Large intestine (tissue), 3 donors: ENCODE results near the gene KDM4C. TPM values are rescaled to one million over a fixed set of nuclear protein-coding genes. Genes with fewer than 3 reads are reported as not detected.
"Not testable (repeated sequence)": the region's sequence is repeated elsewhere in the genome, so short reads cannot be mapped to it uniquely, and the experiment has no call there.

Experiments
- DNase-seq, 2 donors: peaks; one replicate each; pipeline versions ENCODE4 v3.0.0 to v3.0.0-alpha.2; 2013
- H3K27ac ChIP-seq: one replicate; pipeline ENCODE4 v1.5.1; 2013; ENCODE audit warnings: low read length
- H3K27me3 ChIP-seq: 2 replicates; pipeline ENCODE4 v1.6.1; 2013; ENCODE audit warnings: low read length; ENCODE audit not compliant: control insufficient read depth, insufficient read depth
- H3K36me3 ChIP-seq: 2 replicates; pipeline ENCODE4 v1.6.1; 2013; ENCODE audit warnings: low read length; ENCODE audit not compliant: control insufficient read depth, insufficient read depth
- H3K4me1 ChIP-seq: one replicate; pipeline ENCODE4 v1.6.1; 2013; ENCODE audit warnings: low read length; ENCODE audit not compliant: control insufficient read depth, insufficient read depth
- H3K4me3 ChIP-seq: one replicate; pipeline ENCODE4 v1.5.1; 2013; ENCODE audit warnings: low read length
- H3K9me3 ChIP-seq: one replicate; pipeline ENCODE4 v1.6.1; 2013; ENCODE audit warnings: mild to moderate bottlenecking, low read depth, low read length, moderate library complexity; ENCODE audit not compliant: control insufficient read depth
- WGBS: methylation state at CpG from one replicate; pipeline ENCODE4 v1.1.5; 2013; ENCODE audit warnings: low lambda C conversion rate; ENCODE audit not compliant: insufficient coverage; 5-methylcytosine and 5-hydroxymethylcytosine counted together
- polyA plus RNA-seq: library from polyadenylated mRNA; unstranded; fragments of 120-200 nt; gene quantifications from one replicate; pipeline ENCODE4 v1.2.1, GENCODE V29; 2013

The KDM4C gene
- polyA plus RNA-seq, 1 donor: 27.2 TPM

GRCh38 chr9:7183139-7183538, 425.4 kb downstream of the KDM4C start:
- not testable (repeated sequence) for DNase-seq, H3K9me3 ChIP-seq, H3K4me1 ChIP-seq, H3K36me3 ChIP-seq, H3K27me3 ChIP-seq, H3K4me3 ChIP-seq, H3K27ac ChIP-seq
- 100% methylated on average over 1 of the region's 7 CpGs for WGBS

GRCh38 chr9:7185612-7186011, 427.8 kb downstream of the KDM4C start:
- Histone ChIP-seq H3K4me3 (no peak overlapping the region), H3K27ac (no peak overlapping the region), H3K9me3 (peaks cover 3% of the 10 kb centered on the region), H3K27me3 (no peaks in the 10 kb centered on the region), H3K36me3 (no peaks in the 10 kb centered on the region), H3K4me1 (no peaks in the 10 kb centered on the region)
- DNase-seq: no peak

- Histone ChIP-seq H3K36me3 (no peaks in the 10 kb centered on the region), H3K27ac (no peak overlapping the region), H3K27me3 (no peaks in the 10 kb centered on the region), H3K4me1 (no peaks in the 10 kb centered on the region), H3K4me3 (no peak overlapping the region), H3K9me3 (peaks cover 3% of the 10 kb centered on the region)
- no peak for DNase-seq
- WGBS: no CpG with 5 or more reads among the region's 1 CpG
Observed at GRCh38 chr9:7186175-7186574, 428.4 kb downstream of the KDM4C start.

GRCh38 chr9:7192266-7192665, 434.5 kb downstream of the KDM4C start:
- no peaks in the 10 kb centered on the region for H3K36me3 ChIP-seq
- no peaks in the 10 kb centered on the region for H3K27me3 ChIP-seq
- DNase-seq: no peak
- no CpG with 5 or more reads among the region's 4 CpGs for WGBS
- no peak overlapping the region for H3K27ac ChIP-seq
- peaks cover 3% of the 10 kb centered on the region for H3K9me3 ChIP-seq
- no peak overlapping the region for H3K4me3 ChIP-seq
- no peaks in the 10 kb centered on the region for H3K4me1 ChIP-seq

GRCh38 chr9:7195526-7195925, 437.8 kb downstream of the KDM4C start:
- DNase-seq: no peak
- Histone ChIP-seq H3K27me3 (no peaks in the 10 kb centered on the region), H3K27ac (no peak overlapping the region), H3K4me1 (no peaks in the 10 kb centered on the region), H3K36me3 (no peaks in the 10 kb centered on the region), H3K9me3 (no peaks in the 10 kb centered on the region), H3K4me3 (no peak overlapping the region)
- no CpG with 5 or more reads among the region's 2 CpGs for whole genome bisulfite sequencing

- Histone ChIP-seq H3K4me1 (no peaks in the 10 kb centered on the region), H3K27ac (no peak overlapping the region), H3K9me3 (no peaks in the 10 kb centered on the region), H3K36me3 (no peaks in the 10 kb centered on the region), H3K27me3 (no peaks in the 10 kb centered on the region), H3K4me3 (no peak overlapping the region)
- WGBS: 100% methylated on average over 2 of the region's 2 CpGs
- no peak for DNase-seq
Observed at GRCh38 chr9:7196467-7196866, 438.7 kb downstream of the KDM4C start.

GRCh38 chr9:7201196-7201595, 443.4 kb downstream of the KDM4C start:
- H3K9me3 ChIP-seq: no peaks in the 10 kb centered on the region
- no peaks in the 10 kb centered on the region for H3K4me1 ChIP-seq
- DNase-seq: no peak
- H3K27ac ChIP-seq: no peak overlapping the region
- H3K36me3 ChIP-seq: no peaks in the 10 kb centered on the region
- no peaks in the 10 kb centered on the region for H3K27me3 ChIP-seq
- 100% methylated on average over 1 of the region's 5 CpGs for WGBS
- no peak overlapping the region for H3K4me3 ChIP-seq

GRCh38 chr9:7205806-7206205, 448.0 kb downstream of the KDM4C start:
- Histone ChIP-seq H3K4me3 (no peak overlapping the region), H3K9me3 (no peaks in the 10 kb centered on the region), H3K4me1 (no peaks in the 10 kb centered on the region), H3K27ac (no peak overlapping the region), H3K27me3 (no peaks in the 10 kb centered on the region), H3K36me3 (no peaks in the 10 kb centered on the region)
- DNase-seq: no peak
- WGBS: no CpG with 5 or more reads among the region's 4 CpGs

- Histone ChIP-seq H3K27ac (no peak overlapping the region), H3K4me3 (no peak overlapping the region), H3K4me1 (no peaks in the 10 kb centered on the region), H3K36me3 (no peaks in the 10 kb centered on the region), H3K9me3 (no peaks in the 10 kb centered on the region), H3K27me3 (no peaks in the 10 kb centered on the region)
- WGBS: no CpG with 5 or more reads among the region's 6 CpGs
- DNase-seq: no peak
Observed at GRCh38 chr9:7206221-7206758, 448.5 kb downstream of the KDM4C start.

GRCh38 chr9:7209016-7209715, 451.4 kb downstream of the KDM4C start:
- H3K9me3 ChIP-seq: no peaks in the 10 kb centered on the region
- 83% methylated on average over 2 of the region's 15 CpGs for WGBS
- no peaks in the 10 kb centered on the region for H3K36me3 ChIP-seq
- H3K4me1 ChIP-seq: no peaks in the 10 kb centered on the region
- DNase-seq: no peak
- H3K27ac ChIP-seq: no peak overlapping the region
- no peak overlapping the region for H3K4me3 ChIP-seq
- H3K27me3 ChIP-seq: no peaks in the 10 kb centered on the region

GRCh38 chr9:7209990-7210389, 452.2 kb downstream of the KDM4C start:
- no peak overlapping the region for H3K27ac ChIP-seq
- H3K4me1 ChIP-seq: no peaks in the 10 kb centered on the region
- no peaks in the 10 kb centered on the region for H3K27me3 ChIP-seq
- H3K4me3 ChIP-seq: no peak overlapping the region
- no peak for DNase-seq
- no CpG with 5 or more reads among the region's 3 CpGs for WGBS
- no peaks in the 10 kb centered on the region for H3K36me3 ChIP-seq
- H3K9me3 ChIP-seq: no peaks in the 10 kb centered on the region
